OCI-LY3 (cell line): ENCODE results near the gene SRGAP1.
"Not testable (repeated sequence)": the region's sequence is repeated elsewhere in the genome, so short reads cannot be mapped to it uniquely, and the experiment has no call there.

Source experiments
- H2AFZ ChIP-seq: fragments of 200-600, 300-600 bp; shearing (Covaris generic); 2 replicates; pipeline ENCODE4 v1.6.0; 2014; ENCODE audit warnings: antibody characterized with exemption, low read depth, low read length
- H3K27ac ChIP-seq: fragments of 200-600, 300-600 bp; sonication (generic); 2 replicates; pipeline ENCODE4 v1.5.1; 2014; ENCODE audit warnings: mild to moderate bottlenecking, low read length, moderate library complexity, mixed read lengths
- H3K27me3 ChIP-seq: fragments of 200-600, 300-600 bp; sonication (generic); 2 replicates; pipeline ENCODE4 v1.6.1; 2014; ENCODE audit warnings: low read depth, low read length, mixed read lengths
- H3K36me3 ChIP-seq: fragments of 200-600, 300-600 bp; sonication (generic); replicated peaks from 2 replicates; pipeline ENCODE3; 2014; ENCODE audit warnings: low read depth, low read length, mixed read lengths
- H3K4me1 ChIP-seq: fragments of 300-600, 200-600 bp; sonication (generic); 2 replicates; pipeline ENCODE4 v1.6.1; 2014; ENCODE audit warnings: low read length, mixed read lengths
- H3K4me2 ChIP-seq: fragments of 200-600, 300-600 bp; sonication (generic); 2 replicates; pipeline ENCODE4 v1.6.1; 2014; ENCODE audit warnings: low read length, mixed read lengths
- H3K4me3 ChIP-seq: fragments of 300-600, 200-600 bp; sonication (generic); 2 replicates; pipeline ENCODE4 v1.5.1; 2014; ENCODE audit warnings: antibody characterized with exemption, mild to moderate bottlenecking, low read length, moderate library complexity
- H3K79me2 ChIP-seq: fragments of 300-600, 200-600 bp; shearing (Covaris generic); 2 replicates; pipeline ENCODE4 v1.6.1; 2014; ENCODE audit warnings: mild to moderate bottlenecking, low read length, mixed read lengths
- H3K9ac ChIP-seq: fragments of 300-600, 200-600 bp; shearing (Covaris generic); 2 replicates; pipeline ENCODE4 v1.6.0; 2014; ENCODE audit warnings: mild to moderate bottlenecking, low read length, moderate library complexity
- H3K9me3 ChIP-seq: fragments of 200-600, 300-600 bp; shearing (Covaris generic); 2 replicates; pipeline ENCODE4 v1.6.1; 2014; ENCODE audit warnings: low read length, mixed read lengths; ENCODE audit not compliant: insufficient read depth
- H4K20me1 ChIP-seq: fragments of 200-600, 300-600 bp; sonication (generic); 2 replicates; pipeline ENCODE4 v1.6.1; 2016; ENCODE audit warnings: low read length, mixed read lengths; ENCODE audit not compliant: insufficient read depth
- EZH2phosphoT487 ChIP-seq: fragments of 200-600 bp; shearing (Covaris generic); IDR thresholded peaks from 2 replicates; pipeline ENCODE4 v1.6.1; 2018; ENCODE audit warnings: antibody characterized with exemption, mixed run types, low read depth
- TF ChIP-seq, protein P1 (sequence below): fragments of 200-600, 300-600 bp; sonication (generic); IDR thresholded peaks from 2 replicates; pipeline ENCODE4 v1.5.1; 2014; ENCODE audit warnings: antibody characterized with exemption, low read length, low read depth

SRGAP1 gene

DNA sequence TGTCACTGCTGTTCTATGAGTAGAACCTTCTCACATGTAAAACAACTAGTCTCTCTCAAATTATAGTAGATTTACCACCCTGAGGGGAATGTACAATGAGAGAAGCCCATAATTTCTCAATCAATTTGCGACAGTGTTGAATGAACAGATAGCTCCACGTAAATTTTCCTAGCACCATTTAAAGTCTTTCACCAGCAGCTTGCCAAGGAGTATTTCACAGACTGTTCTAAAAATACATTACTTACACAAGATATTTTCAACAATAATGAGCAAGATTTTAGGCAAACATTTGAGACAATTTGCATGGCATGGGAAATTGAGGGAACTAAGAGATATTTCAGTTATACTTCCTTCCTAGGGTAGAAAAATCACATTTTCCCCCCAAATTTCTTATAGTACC is 226.0 kb downstream of the SRGAP1 start:
- Histone ChIP-seq H4K20me1 (no peaks in the 10 kb centered on the region), H2AFZ (no peak overlapping the region), H3K79me2 (no peaks in the 10 kb centered on the region), H3K4me3 (no peak overlapping the region), H3K4me2 (no peak overlapping the region), H3K27ac (no peak overlapping the region), H3K36me3 (no peaks in the 10 kb centered on the region), H3K9me3 (no peaks in the 10 kb centered on the region), H3K4me1 (no peaks in the 10 kb centered on the region; the same call in 1 of the 2 replicates), H3K9ac (no peak overlapping the region), H3K27me3 (no peaks in the 10 kb centered on the region)
- TF ChIP-seq, protein P1, sequence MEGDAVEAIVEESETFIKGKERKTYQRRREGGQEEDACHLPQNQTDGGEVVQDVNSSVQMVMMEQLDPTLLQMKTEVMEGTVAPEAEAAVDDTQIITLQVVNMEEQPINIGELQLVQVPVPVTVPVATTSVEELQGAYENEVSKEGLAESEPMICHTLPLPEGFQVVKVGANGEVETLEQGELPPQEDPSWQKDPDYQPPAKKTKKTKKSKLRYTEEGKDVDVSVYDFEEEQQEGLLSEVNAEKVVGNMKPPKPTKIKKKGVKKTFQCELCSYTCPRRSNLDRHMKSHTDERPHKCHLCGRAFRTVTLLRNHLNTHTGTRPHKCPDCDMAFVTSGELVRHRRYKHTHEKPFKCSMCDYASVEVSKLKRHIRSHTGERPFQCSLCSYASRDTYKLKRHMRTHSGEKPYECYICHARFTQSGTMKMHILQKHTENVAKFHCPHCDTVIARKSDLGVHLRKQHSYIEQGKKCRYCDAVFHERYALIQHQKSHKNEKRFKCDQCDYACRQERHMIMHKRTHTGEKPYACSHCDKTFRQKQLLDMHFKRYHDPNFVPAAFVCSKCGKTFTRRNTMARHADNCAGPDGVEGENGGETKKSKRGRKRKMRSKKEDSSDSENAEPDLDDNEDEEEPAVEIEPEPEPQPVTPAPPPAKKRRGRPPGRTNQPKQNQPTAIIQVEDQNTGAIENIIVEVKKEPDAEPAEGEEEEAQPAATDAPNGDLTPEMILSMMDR = no peak
- TF ChIP-seq EZH2phosphoT487 = no peak

DNA sequence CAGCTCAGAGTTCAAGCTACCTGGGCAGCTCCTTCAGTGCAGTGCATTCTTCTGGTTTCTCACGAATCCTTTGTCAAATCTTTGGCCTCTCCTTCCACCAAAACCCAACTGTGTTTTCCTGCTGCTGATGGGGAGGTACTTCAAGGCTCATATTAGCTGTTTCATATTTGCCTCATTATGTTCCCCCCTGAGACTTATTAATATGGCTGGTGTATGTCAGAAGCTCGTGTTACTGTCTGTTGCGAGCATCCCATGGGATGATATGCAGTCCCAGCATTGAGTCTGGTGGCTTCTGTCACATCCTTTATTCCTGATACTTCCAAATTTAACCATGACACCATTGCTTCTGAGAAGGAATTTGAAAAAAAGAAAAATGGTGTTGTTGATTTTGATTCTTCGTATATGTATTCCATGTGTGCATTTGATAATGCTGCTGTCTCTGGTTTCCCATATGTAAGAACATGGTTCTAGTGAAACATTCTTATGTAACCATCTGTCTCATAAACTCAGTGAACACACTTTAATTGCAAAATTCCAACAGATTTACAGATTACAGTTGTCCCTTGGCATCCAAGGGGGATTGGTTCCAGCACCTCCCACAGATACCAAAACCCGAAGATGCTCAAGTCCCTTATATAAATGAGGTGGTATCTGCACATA is 228.5 kb downstream of the SRGAP1 start:
- Histone ChIP-seq H3K9me3 (no peaks in the 10 kb centered on the region), H3K36me3 (no peaks in the 10 kb centered on the region), H3K79me2 (no peaks in the 10 kb centered on the region), H3K4me3 (no peak overlapping the region), H4K20me1 (no peaks in the 10 kb centered on the region), H3K4me2 (no peak overlapping the region), H3K27me3 (no peaks in the 10 kb centered on the region), H3K4me1 (no peaks in the 10 kb centered on the region; the same call in 1 of the 2 replicates), H3K9ac (no peak overlapping the region), H2AFZ (no peak overlapping the region), H3K27ac (no peak overlapping the region)
- TF ChIP-seq, protein P1 = no peak
- TF ChIP-seq EZH2phosphoT487 = no peak

DNA sequence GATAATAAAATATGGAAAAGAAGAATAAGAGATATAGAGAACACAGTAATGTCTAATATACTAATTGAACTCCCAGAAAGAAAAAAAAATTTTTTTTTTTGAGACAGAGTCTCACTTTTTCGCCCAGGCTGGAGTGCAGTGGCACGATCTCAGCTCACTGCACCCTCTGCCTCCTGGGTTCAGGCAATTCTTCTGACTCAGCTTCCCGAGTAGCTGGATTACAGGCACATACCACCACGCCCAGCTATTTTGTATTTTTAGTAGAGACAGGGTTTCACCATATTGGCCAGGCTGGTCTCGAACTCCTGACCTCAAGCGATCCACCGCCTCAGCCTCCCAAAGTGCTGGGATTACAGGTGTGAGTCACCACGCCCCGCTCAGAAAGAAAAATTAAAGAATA is 232.1 kb downstream of the SRGAP1 start:
- not testable (repeated sequence) for H3K79me2 ChIP-seq, H3K4me3 ChIP-seq, H3K36me3 ChIP-seq, H3K27me3 ChIP-seq, H2AFZ ChIP-seq, H3K27ac ChIP-seq, H3K9ac ChIP-seq, H3K4me1 ChIP-seq, H3K9me3 ChIP-seq, H3K4me2 ChIP-seq, H4K20me1 ChIP-seq

DNA sequence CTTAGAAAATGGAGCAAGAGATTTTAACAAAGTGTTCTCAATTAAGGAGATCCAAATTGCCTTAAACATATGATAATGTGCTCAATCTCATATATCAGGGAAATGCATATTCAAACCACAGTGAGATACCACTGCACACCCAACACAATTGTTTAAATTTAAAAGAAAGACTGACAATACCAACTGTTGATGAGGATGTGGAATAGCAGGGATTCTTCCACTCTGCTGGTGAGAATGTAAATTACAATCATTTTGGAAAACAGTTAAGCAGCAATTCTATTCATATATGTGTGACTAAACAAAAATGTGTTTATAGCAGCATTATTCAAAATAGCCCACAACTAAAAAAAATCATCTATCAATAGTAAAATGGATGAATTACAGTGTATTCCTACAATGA is 233.4 kb downstream of the SRGAP1 start:
- Histone ChIP-seq H4K20me1 (no peaks in the 10 kb centered on the region), H3K79me2 (no peaks in the 10 kb centered on the region), H3K27me3 (no peaks in the 10 kb centered on the region), H3K9me3 (no peaks in the 10 kb centered on the region), H3K9ac (no peak overlapping the region), H3K36me3 (no peaks in the 10 kb centered on the region), H3K27ac (no peak overlapping the region), H3K4me2 (no peak overlapping the region), H2AFZ (no peak overlapping the region), H3K4me3 (no peak overlapping the region), H3K4me1 (no peaks in the 10 kb centered on the region)
- no peak for TF ChIP-seq EZH2phosphoT487
- TF ChIP-seq, protein P1 = peak; percentile 21
